CD4-positive, alpha-beta T cell (primary cell): ENCODE data around the gene IGSF5. TPM values are rescaled to one million over a fixed set of nuclear protein-coding genes. Genes with fewer than 3 reads are reported as not detected.

ENCODE experiments used
- ATAC-seq: fragments of 200-7000 bp; cut with Tn5 transposase; one replicate; pipeline ENCODE4 v1.10.0; 2022; ENCODE audit warnings: mild to moderate bottlenecking; ENCODE audit not compliant: poor library complexity
- CTCF ChIA-PET: fragments of 350-600 bp; sonication (Branson Sonifier 250); formaldehyde crosslinking; loops from one replicate; lab custom pipeline; 2021; ENCODE audit warnings: antibody characterized with exemption, inconsistent platforms; lab: Charles Lee
- POLR2A ChIA-PET: fragments of 350-600 bp; sonication (Branson Sonifier 250); formaldehyde crosslinking; loops from one replicate; lab custom pipeline; 2021; ENCODE audit warnings: antibody characterized with exemption, inconsistent platforms; lab: Charles Lee
- DNase-seq, 14 experiments: peaks; one replicate each; pipeline ENCODE4 v3.0.0-alpha.2; 2013 to 2020; ENCODE audit warnings: mixed read lengths in 2 of 14
- H3K27ac ChIP-seq, 2 donors: one replicate each; pipeline versions ENCODE4 v1.5.1 to v1.7.0; 2013; ENCODE audit warnings: low read length in 2 of 2, low read depth in 1 of 2, mild to moderate bottlenecking in 1 of 2
- H3K27me3 ChIP-seq, 2 experiments: 1 replicate in 1 of 2; 2 replicates in 1 of 2; pipeline versions ENCODE4 v1.6.1 to v1.7.0; 2013; ENCODE audit warnings: low read length in 2 of 2, control low read depth in 1 of 2, mild to moderate bottlenecking in 1 of 2, moderate library complexity in 1 of 2; ENCODE audit not compliant: insufficient read depth in 2 of 2, control insufficient read depth in 1 of 2
- H3K36me3 ChIP-seq: one replicate; pipeline ENCODE4 v1.6.1; 2013; ENCODE audit warnings: low read length, control low read depth; ENCODE audit not compliant: insufficient read depth
- H3K4me1 ChIP-seq: one replicate; pipeline ENCODE4 v1.6.1; 2013; ENCODE audit warnings: low read length, control low read depth; ENCODE audit not compliant: insufficient read depth
- H3K4me3 ChIP-seq: one replicate; pipeline ENCODE4 v1.5.1; 2013; ENCODE audit warnings: mild to moderate bottlenecking, low read length, moderate library complexity
- H3K9me3 ChIP-seq, 2 experiments: 1 replicate in 1 of 2; 2 replicates in 1 of 2; pipeline versions ENCODE4 v1.6.1 to v1.7.0; 2013; ENCODE audit warnings: low read length in 2 of 2, mild to moderate bottlenecking in 2 of 2, control low read depth in 1 of 2, moderate library complexity in 1 of 2; ENCODE audit not compliant: control insufficient read depth in 1 of 2, insufficient read depth in 1 of 2
- H3K27ac Mint-ChIP-seq: one replicate; pipeline ENCODE4 v1.8.0; 2020; ENCODE audit warnings: mixed read lengths
- H3K27me3 Mint-ChIP-seq: one replicate; pipeline ENCODE4 v1.8.0; 2021; ENCODE audit warnings: mixed read lengths
- H3K36me3 Mint-ChIP-seq: one replicate; pipeline ENCODE4 v1.8.0; 2021; ENCODE audit warnings: low read depth, mixed read lengths
- H3K4me1 Mint-ChIP-seq: one replicate; pipeline ENCODE4 v1.8.0; 2021; ENCODE audit warnings: low read depth, mixed read lengths
- H3K4me3 Mint-ChIP-seq: one replicate; pipeline ENCODE4 v1.8.0; 2020; ENCODE audit warnings: mild to moderate bottlenecking, mixed read lengths
- H3K9me3 Mint-ChIP-seq: one replicate; pipeline ENCODE4 v1.8.0; 2020; ENCODE audit warnings: mixed read lengths
- CTCF ChIP-seq: fragments of 200-600 bp; IDR thresholded peaks from one replicate; pipeline ENCODE4 v1.8.0; 2022; ENCODE audit warnings: antibody characterized with exemption, mild to moderate bottlenecking
- intact Hi-C, 2 experiments: fragments of 100-400 bp; cut with DNase I in 1 of 2; cut with micrococcal nuclease in 1 of 2; formaldehyde crosslinking; loops; one replicate each; pipeline versions ENCODE4 v1.15.1 to v1.9.0; 2023 to 2025; cut with DNase I, micrococcal nuclease
- total RNA-seq, 174 experiments: library from RNA in 2 of 174; stranded (reverse) in 2 of 174; gene quantifications; one replicate each; pipeline ENCODE4 v1.2.3 and lab custom pipeline; 2021 to 2026

Gene IGSF5
- total RNA-seq, 2 experiments from 2014 or later, result not detected

GRCh38 chr21:39730418-39731157 lies 14.4 kb upstream of the IGSF5 start:
- no peak for TF ChIP-seq CTCF
- POLR2A ChIA-PET, result no interaction called here
- Mint-ChIP-seq H3K27me3 (no peaks in the 10 kb centered on the region), H3K4me3 (no peak overlapping the region), H3K4me1 (no peaks in the 10 kb centered on the region), H3K36me3 (no peaks in the 10 kb centered on the region), H3K9me3 (no peaks in the 10 kb centered on the region), H3K27ac (no peak overlapping the region)
- DNase-seq (no peak), ATAC-seq (no peak)
- CTCF ChIA-PET, result no interaction called here
- intact Hi-C loops, result no loop called here
- Histone ChIP-seq H3K4me1 (no peaks in the 10 kb centered on the region), H3K9me3 (no peaks in the 10 kb centered on the region), H3K4me3 (no peak overlapping the region), H3K36me3 (no peaks in the 10 kb centered on the region), H3K27me3 (peaks cover 0 to 2% of the 10 kb centered on the region in 2 experiments), H3K27ac (no peak overlapping the region)

- Histone ChIP-seq H3K4me3 (no peak overlapping the region), H3K9me3 (peaks cover 0 to 8% of the 10 kb centered on the region in 2 experiments), H3K4me1 (no peaks in the 10 kb centered on the region), H3K27ac (no peak overlapping the region), H3K36me3 (no peaks in the 10 kb centered on the region), H3K27me3 (no peaks in the 10 kb centered on the region)
- no peak for ATAC-seq
- no peaks in the 10 kb centered on the region for H3K36me3 Mint-ChIP-seq
- CTCF ChIA-PET, result no interaction called here
- no peak for DNase-seq
- no peaks in the 10 kb centered on the region for H3K27me3 Mint-ChIP-seq
- intact Hi-C loops, result no loop called here
- no peak overlapping the region for H3K27ac Mint-ChIP-seq
- POLR2A ChIA-PET, result no interaction called here
- TF ChIP-seq CTCF, result no peak
- H3K9me3 Mint-ChIP-seq, result no peaks in the 10 kb centered on the region
- no peaks in the 10 kb centered on the region for H3K4me1 Mint-ChIP-seq
- H3K4me3 Mint-ChIP-seq, result no peak overlapping the region
Observed at GRCh38 chr21:39736716-39737115, 8.3 kb upstream of the IGSF5 start.

GRCh38 chr21:39737376-39738000 lies 7.5 kb upstream of the IGSF5 start:
- Histone ChIP-seq H3K4me1 (no peaks in the 10 kb centered on the region), H3K27ac (no peak overlapping the region), H3K4me3 (no peak overlapping the region), H3K36me3 (no peaks in the 10 kb centered on the region), H3K27me3 (no peaks in the 10 kb centered on the region), H3K9me3 (peaks cover 0 to 8% of the 10 kb centered on the region in 2 experiments)
- no peak for TF ChIP-seq CTCF
- DNase-seq (no peak), ATAC-seq (no peak)
- Mint-ChIP-seq H3K36me3 (no peaks in the 10 kb centered on the region), H3K27me3 (no peaks in the 10 kb centered on the region), H3K27ac (no peak overlapping the region), H3K4me3 (no peak overlapping the region), H3K4me1 (no peaks in the 10 kb centered on the region), H3K9me3 (no peaks in the 10 kb centered on the region)
- CTCF ChIA-PET, result no interaction called here
- intact Hi-C loops, result no loop called here
- POLR2A ChIA-PET, result no interaction called here
